ENCODE measurements around the gene RAB17.

RAB17 gene

DNA sequence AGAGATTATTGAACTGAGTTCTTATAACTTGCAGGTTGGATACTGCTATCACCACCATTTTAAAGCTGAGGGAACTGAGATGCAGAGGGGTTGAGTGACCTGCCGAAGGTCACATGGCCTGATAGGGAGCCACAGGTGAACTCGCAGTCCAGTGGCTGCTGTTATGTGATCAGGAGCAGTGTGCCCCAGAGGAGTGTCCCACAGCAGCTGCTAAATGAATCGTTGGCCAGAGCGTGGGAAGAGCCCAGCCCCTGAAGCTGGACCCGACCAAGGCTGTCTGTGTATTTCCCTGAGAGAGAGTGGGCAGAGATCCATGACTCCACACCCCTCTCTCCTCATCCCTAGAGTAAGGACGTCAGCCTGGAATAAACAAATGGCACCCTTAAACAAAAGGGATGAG is 50.9 kb downstream of the RAB17 start:
- no peak for DNase-seq (ENCODE audit: low read depth in 2 of 2)

DNA sequence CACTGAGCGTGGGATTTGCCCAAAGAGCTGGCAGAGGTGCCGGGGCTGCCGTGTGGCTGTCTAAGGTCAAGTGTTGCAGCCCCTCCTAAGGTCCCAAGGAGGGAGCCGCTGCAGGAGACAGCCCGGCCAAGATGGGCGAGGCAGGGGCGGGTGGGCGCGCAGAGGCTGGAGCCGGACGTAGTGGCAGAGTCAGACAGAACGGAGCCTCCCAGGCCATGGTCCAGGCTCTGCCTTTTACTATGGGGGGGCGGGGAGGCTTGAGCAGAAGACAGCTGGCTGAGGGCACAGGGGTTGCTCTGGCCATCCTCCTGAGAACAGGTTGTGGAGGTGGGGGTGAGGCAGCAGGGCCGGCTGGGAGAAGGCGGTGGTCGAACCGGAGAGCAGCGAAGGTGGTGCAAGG is 51.6 kb downstream of the RAB17 start:
- no peak for DNase-seq (ENCODE audit: low read depth in 2 of 2)

DNA sequence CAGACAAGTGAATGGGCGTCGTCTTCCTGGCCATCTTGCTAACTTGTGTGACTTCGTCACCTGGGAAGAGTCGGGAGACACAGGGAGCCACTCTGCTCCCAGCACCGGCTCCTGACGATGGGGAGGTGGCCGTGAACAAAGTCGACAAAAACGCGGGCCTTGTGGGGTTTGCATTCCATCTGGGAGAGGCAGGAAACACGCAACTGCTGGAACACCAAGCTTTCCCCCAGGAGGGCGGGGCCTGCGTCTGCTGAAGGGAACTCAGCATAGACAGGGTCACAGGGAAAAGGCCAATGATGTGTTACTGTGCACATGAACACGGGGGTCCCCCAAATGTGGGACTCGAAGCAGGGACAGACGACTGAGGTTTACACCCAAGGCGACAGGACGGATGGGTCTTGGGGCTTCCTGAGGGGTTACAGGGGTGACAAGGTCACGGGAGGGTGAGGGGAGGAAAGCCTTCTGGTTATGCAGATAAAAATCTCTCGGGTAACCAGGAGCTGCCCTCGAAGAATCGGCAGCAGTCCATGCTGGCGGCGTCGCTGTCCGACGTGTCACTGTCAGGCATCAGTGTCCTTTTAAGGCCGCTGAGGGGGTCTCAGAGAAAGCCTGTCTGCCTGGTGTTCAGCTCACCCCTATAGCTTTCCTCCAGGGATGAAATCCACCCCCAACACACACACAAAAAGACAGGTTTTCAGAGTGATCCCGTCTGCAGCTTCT is 52.4 kb downstream of the RAB17 start:
- DNase-seq (ENCODE audit: low read depth in 2 of 2), result no peak

DNA sequence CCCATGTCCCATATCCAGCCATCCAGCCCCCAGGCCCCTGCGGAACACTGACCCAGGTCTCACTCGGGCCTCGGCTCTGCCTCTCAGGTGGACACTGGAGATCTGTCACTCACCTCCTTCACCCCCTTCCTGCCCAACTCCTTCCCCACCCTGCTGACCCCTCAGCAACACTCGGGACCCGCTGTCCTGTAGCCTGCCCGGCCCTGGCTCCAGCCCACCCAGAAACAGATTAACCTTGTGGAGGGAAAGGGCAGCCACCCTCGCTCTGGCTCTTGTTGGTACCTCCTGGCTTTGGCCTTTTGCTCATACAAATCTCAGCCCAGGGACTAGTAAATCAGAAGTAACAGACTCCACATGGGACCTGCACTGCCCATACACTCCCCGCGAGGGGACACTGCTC is 53.9 kb downstream of the RAB17 start:
- no peak for DNase-seq (ENCODE audit: low read depth in 2 of 2)

DNA sequence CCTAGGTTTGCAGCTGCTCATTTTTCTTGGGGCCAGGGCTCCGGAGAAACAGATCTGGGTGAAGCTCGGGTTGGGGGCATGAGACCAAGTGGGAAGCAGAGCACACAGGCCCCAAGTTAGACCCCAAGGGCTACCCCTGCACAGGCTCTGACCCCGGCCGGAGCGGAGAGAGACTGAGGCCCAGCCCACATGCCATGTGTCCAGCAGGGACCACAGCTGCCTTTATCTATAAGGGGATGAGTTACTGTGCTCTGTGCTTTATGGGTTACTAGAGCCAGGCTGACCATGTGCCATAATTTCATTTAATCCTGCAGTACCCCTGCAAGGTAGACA is 54.5 kb downstream of the RAB17 start:
- DNase-seq (ENCODE audit: low read depth in 2 of 2), result no peak

DNA sequence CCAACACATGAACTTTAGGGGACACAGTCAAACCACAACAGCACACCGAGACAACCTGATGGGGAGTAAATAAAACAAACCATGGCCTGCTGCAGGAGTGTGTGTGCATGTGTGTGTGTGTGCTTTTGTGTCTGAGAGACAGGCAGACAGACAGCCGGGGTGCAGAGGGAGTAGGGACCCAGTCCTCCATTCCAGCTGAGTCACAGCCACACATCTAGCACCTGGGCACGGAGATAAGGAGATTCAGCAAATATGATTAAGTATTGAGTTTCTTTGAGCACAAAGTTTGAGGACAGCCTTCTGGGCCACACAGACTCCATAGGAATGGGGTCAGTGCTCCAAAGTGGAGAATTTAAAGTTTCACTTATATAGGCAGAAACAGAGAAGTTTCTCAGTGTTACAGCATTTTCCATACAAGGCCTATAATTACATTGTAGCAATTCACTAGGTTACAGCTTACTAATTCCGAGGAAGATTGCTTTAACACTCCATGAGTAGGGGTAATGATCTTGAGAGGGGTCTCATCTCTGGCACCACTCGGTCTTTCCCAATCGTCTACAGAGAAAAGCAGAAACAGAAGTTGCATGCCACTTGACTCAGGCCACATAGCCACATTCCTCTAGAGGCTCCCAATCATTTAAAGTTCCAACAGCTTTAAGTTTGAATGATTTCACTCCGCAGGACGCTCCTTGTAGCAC is 55.0 kb downstream of the RAB17 start:
- no peak for DNase-seq (ENCODE audit: low read depth in 2 of 2)

DNA sequence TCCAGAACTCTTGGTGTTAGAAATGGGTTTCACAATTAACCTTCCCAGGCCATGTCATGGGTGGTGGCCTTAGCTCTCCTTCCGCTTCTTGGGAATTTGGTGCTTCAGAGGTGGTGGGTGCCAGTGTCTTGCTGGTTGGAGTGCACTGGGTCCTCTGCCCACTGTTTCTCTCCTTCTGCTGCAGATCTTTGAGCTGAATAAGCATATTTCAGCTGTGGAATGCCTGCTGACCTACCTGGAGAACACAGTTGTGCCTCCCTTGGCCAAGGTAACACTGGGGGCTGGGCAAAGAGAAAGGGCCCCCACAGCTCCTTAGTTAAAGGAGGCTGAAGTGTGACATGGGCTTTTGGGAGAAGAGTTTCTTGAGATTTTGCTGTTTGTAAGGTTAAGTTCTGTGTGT is 56.2 kb downstream of the RAB17 start:
- no peak for DNase-seq (ENCODE audit: low read depth in 2 of 2)

DNA sequence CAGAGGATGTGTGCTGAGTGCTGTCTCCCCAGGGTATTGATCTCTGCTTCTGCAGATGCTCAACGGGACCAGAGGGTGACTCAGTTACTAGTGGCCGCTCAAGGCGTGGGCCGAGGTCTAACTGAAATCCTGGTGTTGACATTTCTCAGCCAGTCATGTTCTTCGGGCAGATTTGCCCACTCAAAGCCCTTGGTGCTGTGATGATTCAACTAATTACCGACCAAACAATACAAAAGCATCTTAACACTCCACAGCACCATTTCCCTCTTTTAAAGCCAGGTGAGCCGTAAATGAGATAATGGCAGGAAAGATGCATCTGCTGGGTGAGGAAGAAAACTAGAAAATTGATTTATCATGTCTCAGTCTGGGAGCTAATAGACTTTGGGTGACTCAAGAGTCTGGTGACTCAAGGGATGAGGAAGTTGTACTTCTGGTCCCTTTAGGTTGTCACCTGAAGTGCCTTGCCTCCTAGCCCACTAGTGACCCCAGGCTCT is 56.8 kb downstream of the RAB17 start:
- no peak for DNase-seq (ENCODE audit: low read depth in 2 of 2)

DNA sequence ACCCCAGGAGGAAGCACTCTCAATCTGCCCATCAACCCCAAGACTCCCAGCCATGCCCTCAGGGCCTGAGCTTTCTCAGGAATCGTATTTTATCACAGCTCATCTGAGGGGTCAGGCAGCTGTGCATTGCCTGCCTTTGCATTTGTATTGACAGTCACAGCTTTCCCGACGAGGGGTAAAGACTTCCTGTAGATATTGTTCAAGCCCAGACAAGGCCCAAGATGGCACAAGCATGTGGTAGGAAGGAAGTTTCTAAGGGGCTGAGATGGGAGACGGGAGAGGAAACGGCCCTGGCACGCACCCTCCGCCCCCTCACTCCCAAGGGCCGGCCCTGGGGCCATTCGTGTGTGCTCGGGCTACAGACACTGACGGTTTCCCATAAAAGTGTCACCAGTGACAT is 58.4 kb downstream of the RAB17 start:
- no peak for DNase-seq (ENCODE audit: low read depth in 2 of 2)

DNA sequence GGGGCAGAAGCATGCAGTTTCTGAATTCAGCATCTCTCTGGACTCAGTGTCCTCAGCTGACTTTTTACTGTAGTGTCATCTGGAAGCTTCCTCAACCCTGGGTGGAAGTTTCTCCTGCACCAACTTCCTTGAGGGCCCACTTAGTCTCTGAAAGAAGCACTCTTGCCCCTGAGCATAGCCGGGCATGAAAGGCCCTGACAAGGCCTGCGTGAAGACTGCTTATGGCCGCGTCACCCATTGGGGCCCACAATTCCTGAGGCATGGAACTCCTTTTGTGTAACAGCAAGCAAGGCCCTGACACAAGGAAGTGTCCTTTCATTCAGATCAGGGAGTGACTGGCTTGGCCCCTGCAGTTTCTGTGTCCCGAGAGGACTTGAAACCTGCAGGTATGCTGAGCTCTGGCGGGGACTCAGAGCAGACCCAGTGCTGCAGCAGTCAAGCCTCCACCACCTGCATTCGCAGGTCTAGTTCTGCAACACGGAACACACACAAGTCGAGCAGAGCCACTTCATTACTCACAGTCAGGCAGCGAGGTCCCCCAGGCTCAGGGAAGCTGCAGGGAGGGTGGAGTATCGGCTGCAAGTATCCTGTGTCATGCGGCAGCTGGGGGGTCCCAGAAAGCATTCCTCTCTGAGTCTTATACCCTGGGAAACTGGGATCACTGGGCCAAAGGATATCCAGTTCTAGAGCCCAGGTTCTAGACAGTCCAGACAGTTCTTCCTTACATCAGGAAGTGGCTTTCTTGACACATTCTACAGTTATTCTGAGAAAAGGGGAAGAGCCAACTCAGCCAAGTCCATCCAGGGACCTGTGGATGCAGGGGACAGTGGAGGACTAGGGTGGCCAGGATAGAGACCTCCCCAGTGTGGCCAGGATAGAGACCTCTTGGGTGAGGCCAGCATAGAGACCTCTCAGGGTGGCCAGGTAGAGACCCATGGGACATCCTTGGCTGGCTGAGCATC is 59.8 kb downstream of the RAB17 start:
- DNase-seq (ENCODE audit: low read depth in 2 of 2), result no peak

DNA sequence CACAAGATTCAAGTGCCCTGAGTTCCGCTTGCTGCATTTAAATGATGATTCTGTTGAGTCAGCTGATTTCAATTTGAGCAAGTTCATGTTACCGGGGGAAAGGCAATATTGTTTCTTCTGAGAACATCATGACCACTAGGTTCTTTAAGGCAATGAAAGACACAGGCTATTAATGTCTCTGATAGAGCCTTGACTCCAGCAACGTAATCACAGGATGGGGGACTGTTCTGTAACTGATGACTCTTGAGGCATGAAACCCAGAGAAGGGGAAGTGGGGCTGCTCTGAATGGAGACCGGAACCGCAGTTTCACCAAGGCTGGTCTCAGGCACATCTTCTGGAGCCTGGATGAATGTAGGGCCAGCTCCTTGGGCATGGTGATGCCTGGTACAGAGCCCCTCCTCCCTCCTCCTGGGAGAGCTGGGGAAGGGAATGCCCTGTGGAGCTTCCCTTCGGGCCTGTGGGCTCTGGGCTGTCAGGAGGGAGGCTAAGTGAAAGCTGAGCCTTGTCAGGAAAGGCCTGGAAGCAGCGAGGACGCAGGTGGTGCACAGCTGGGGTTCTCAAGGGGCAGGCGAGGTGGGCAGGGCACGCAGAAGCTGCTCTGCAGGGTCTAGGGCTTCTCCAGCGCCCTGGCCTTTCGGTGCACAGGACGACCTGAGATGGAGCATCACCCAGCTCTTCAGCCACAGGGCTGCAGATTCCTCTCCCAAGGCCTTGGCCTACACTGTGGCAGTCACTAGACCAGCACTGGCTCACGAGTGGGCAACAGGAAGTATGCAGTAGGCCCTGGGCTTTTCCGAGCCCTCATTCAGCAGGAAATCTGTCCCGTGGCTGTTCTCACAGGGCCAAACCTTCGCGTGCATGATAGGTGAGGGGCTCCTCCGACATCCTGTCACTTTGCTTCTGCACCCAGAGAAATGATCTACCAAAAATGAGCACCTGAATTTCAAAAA is 60.8 kb downstream of the RAB17 start:
- DNase-seq (ENCODE audit: low read depth in 2 of 2), result no peak

DNA sequence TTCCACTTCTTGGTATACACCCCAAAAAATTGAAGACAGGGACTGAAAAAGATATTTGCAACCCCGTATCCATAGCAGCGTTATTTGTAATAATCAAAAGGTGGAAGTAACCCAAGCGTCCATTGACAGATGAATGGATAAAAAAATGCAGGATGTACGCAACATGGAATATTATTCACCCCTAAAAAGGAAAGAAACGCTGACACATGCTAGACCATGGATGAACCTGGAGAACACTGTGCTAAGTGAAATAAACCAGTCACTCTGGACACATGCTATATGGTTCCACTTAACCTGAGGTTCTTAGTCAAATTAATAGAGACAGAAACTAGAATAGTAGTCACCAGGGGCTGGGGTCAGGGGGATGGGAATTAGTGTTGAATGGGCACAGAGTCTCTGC is 62.8 kb downstream of the RAB17 start:
- no peak for DNase-seq (ENCODE audit: low read depth in 2 of 2)

DNA sequence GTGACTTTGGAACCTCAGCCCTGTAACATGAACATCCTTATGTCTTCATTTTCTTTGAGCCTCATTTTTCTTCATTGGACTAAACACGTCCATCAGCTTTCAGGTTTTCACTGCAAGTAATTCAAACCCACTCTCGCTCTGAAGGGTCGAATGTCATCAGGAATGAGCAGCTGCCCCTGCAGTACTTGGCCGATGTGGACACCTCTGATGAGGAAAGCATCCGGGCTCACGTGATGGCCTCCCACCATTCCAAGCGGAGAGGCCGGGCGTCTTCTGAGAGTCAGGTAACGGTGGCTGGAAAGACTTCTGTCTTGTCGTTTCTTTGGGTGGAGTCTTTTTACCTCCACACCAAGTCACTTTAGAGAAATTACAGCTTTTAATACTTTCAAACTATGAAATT is 63.3 kb downstream of the RAB17 start:
- DNase-seq (ENCODE audit: low read depth in 2 of 2), result no peak

DNA sequence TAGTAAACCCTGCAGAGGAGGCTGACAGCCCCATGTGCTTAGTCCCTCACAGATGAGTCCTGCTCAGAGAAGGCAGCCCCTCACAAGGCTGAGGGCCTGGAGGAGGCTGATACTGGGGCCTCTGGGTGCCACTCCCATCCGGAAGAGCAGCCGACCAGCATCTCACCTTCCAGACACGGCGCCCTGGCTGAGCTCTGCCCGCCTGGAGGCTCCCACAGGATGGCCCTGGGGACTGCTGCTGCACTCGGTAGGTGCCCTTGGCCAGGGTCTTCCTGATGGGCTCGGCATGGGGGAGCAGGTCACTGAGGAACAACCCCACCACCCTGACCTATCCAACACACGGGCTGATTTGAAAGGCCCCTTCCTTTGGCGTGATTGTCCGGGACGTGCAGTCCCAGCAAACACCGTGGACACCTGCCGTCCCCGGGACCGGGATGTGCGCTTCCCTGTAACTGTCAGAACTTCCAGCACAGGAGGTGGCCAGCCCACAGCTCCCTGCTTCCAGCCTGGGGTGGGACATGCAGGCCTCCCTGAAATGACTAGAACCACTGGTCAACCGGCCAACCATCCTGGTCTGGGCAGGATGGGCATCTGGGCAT is 64.9 kb downstream of the RAB17 start:
- DNase-seq (ENCODE audit: low read depth in 2 of 2), result no peak

DNA sequence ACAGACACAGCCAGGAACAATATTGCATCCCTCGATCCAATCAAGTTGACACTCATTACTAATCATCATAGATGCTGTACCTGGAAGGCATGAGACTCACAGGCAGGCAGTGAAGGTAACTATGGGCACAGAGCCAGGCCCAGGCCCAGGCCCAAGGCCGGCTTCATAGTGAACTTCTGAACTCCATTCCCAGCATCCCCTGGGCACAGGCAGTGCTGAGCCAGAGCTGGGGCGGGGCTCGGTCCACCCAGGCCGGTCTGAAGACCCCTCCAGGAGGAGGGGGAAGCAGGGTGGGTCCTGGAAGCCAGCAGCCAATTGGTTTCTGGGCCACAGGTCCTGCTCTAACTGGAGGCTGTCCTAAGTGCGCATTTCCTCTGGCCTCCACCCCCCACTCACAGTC is 65.9 kb downstream of the RAB17 start:
- no peak for DNase-seq (ENCODE audit: low read depth in 2 of 2)

Data from stimulated activated CD4-positive, alpha-beta T cell treated with anti-CD3 and anti-CD28 coated beads, Interleukin-1b, Interleukin-23, amount 100 ng/mL, for 1 hour (primary cell).